ENCODE data around the gene SLC41A1.
A peak's percentile ranks its signal among the peaks of the same experiment; 100 is the strongest.

SLC41A1 gene

DNA sequence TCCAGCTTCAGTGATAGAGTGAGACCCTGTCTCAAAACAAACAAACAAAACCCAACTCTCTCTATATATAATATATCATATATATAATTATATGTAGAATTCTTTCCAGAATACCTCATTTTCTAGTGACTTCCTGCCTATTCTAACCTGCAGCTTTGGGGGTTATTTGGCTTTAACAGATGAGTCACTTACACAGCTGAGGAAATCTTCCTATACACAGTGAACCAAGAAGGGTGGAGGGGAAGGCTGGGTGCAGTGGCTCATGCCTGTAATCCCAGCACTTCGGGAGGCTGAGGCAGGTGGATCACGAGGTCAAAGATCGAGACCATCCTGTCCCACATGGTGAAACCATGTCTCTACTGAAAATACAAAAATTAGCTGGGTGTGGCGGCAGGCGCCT lies 47.0 kb downstream of the SLC41A1 start:
- H3K27ac ChIP-seq = no peak overlapping the region
- no peak for TF ChIP-seq CTCF (conservative IDR thresholded peaks at IDR 0.05)

- no peak for TF ChIP-seq CTCF (conservative IDR thresholded peaks at IDR 0.05)
- H3K27ac ChIP-seq = no peak overlapping the region
Observed at GRCh38 chr1:205764578-205764977, 48.4 kb downstream of the SLC41A1 start.

- no peak overlapping the region for H3K27ac ChIP-seq
- TF ChIP-seq CTCF (conservative IDR thresholded peaks at IDR 0.05) = no peak
Observed at GRCh38 chr1:205763980-205764379, 49.0 kb downstream of the SLC41A1 start.

- no peak overlapping the region for H3K27ac ChIP-seq
- no peak for TF ChIP-seq CTCF (conservative IDR thresholded peaks at IDR 0.05)
Observed at GRCh38 chr1:205760606-205761005, 52.4 kb downstream of the SLC41A1 start.

- H3K27ac ChIP-seq = no peak overlapping the region
- no peak for TF ChIP-seq CTCF (conservative IDR thresholded peaks at IDR 0.05)
Observed at GRCh38 chr1:205756552-205756951, 56.4 kb downstream of the SLC41A1 start.

- no peak for TF ChIP-seq CTCF (conservative IDR thresholded peaks at IDR 0.05)
- H3K27ac ChIP-seq = no peak overlapping the region
Observed at GRCh38 chr1:205754857-205755256, 58.1 kb downstream of the SLC41A1 start.

DNA sequence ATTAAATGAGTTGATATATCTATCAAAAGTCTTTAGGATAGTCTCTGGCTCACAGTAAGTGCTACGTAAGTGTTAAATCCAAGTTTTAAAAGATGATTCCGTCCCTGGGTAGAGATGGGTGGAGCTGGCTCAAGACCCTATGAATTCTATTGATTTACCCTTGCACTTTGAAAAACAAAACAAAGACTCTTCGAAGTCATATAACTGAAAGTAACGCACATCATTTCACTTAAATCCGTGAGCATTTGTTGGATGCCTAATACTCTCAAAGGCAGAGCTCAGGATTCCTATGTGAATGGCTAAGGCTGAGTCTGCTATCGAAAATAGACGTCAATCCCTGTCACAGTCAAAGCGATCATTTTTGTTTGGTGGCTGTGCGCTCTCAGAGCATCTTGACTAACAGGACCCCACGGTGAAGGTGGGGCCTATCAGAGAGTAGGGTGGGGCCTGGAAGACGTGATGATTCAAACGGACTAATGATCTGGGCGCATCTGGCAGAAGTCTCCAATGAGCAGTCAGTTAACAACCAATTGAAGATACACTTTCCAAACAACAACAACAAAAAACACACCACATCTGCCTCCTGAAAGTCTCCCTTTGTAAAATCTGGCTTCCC lies 61.9 kb downstream of the SLC41A1 start:
- peak overlapping the region; percentile 96 for H3K27ac ChIP-seq
- no peak for TF ChIP-seq CTCF (conservative IDR thresholded peaks at IDR 0.05)

Measured in VCaP (cell line).